CD4-positive, alpha-beta T cell treated with Interleukin-12 subunit alpha and Interleukin-12 subunit beta, for 1 hour (primary cell): Measurements from ENCODE around the gene PLEKHB1.
"Not testable (repeated sequence)": the region's sequence is repeated elsewhere in the genome, so short reads cannot be mapped to it uniquely, and the experiment has no call there.

Source experiments
- DNase-seq: peaks from one replicate; pipeline ENCODE4 v3.0.0-alpha.2; 2020

PLEKHB1 gene

DNA sequence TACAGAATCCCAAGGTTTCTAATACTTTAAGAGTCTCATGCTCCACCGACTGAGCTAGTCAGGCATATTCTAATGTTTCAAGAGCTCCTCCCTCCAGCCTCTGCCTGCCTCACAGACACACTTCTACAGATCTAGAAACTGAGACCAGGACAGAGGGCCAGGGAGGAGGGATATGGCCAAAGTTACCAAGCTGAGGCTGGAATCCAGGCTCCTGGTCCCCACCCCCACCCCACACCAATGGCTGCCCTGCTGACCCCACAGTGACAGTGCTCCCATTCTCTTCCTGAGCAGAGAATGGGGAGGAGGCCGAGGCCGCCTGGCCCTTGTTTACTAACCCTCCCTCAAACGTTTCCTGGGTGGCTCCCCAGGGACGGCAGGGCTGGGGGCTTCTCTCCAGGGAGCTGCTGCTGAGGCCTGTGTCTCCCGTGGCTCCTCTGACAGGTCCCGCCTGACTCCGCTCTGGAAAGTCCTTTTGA lies 2.2 kb downstream of the PLEKHB1 start:
- no peak for DNase-seq

DNA sequence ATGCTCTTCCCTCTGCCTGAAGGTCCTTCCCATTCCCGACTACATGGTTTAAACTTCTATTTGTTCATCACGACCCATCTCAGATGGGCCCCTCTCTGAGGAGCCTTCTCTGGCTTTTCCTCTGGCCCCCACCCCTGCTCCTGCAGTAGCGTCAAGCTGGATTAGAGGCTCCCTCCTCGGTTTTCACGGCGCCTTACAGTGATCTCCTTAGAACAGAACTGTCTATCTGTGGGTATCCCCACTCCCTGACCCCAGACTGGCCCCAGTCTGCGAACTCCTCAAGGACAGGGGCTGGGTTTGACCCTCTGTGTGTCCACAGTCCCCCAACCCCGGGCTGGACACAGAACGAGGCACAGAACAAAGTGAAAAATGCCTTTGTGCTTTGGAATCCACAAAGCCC lies 2.8 kb downstream of the PLEKHB1 start:
- no peak for DNase-seq

DNA sequence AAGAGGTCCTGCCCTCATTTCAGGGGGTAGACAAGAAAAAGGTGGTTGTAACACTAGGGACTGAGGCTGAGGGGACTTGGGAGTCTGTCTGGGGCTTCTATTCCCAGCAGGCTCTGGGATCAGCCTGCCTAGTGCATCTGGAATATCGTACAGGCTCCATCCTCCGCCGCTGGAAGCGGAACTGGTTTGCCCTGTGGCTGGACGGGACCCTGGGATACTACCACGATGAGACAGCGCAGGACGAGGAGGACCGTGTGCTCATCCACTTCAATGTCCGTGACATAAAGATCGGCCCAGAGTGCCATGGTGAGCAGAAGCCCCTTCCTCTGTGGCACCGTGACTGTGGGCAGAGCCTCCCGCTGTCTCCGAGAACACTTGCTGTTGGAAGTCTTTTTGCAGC lies 4.0 kb downstream of the PLEKHB1 start:
- DNase-seq, result no peak

DNA sequence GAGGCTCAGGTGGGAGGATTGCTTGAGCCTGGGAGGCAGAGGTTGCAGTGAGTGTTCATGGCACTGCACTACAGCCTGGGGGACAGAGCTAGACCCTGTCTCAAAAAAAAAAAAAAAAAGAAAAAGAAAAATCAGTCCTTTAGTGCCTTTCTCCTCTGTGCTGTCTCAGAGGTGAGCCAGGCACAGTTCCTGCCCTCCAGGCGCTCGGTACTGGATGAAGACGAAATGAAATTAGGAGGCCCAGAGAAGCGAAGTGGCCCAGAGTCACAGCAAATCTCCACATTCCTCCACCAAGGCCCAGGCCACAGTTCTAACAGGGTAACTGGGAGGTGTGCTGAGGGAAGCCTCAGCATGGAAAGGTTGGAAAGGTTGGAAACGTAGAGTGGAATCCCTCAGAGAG lies 4.9 kb downstream of the PLEKHB1 start:
- DNase-seq, result no peak

DNA sequence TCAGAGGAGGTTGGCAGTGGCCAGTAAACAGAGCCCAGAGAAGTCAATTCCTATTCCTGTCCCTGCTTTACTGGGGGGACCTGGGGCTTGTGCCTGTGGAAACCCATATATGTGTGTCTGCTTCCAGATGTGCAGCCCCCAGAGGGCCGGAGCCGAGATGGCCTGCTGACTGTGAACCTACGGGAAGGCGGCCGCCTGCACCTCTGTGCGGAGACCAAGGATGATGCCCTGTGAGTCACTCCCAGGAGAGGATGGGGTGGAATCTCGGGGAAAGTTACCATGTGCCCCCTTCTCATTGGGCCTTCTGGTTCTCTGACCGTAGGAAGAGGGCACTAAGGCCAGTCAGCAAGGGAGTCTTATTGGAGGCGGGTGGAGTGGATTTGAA lies 5.3 kb downstream of the PLEKHB1 start:
- no peak for DNase-seq

DNA sequence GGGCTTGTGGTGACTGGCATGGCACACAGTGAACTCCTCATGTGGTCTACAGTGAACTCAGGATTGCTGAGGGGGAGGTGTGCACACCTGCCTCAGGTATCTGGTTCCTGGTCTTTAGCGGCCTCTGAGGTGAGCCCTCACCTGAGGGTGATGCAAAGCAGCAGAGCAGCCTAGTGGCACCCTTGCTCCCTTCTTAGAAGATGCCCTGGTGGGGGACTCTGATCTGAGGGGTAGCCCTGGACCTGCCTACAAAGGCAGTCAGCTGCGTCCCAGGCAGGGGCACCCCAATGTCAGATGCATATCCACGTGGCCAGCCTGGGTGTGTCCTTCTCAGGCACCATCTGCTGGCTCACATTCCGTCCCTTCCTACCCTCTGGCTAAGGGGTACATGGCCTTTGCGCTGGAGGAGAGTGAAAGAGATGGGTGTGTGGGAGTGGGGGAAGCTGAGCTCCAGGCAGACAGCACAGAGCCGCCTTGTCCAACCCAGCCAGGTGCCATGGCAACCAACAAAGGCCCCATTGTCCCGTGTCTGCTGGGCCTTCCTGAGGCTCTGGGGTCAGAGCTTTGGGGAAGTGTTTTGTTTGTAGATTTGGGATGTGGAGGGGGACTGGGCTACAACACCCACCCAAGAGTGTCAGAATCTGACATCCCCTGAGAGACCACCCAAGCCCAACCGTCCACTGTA lies 5.8 kb downstream of the PLEKHB1 start:
- no peak for DNase-seq

DNA sequence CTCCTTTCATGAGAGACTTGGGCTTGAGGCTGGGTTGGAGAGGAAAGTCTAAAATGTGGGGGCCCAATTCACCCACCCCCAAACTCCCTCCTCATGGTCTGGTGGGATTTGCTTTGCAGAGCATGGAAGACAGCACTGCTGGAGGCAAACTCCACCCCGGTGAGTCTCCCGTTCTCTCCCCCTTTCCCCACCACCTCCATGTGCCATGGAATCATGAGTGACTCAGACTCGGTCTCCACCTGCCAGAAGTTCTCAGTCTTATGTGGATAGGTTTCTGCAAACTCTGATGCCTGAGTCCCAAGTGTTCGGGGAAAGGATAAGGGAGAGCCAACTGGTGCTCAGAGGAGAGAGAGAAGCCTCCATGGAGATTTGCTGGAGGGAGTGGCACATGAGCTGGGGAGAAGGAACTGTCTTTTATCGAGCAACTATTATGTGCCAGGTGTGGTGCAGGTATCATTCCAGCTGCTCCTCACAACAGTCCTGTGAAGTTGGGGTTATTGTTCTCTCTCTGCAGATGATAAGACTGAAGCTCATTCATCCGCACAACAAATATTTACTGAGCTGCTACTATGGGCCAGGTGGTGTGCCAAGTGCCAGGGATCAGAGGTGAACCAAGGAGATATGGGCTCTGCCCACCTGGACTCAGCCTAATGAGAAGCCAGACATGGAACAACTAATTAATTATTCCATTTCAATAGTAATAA lies 6.6 kb downstream of the PLEKHB1 start:
- no peak for DNase-seq

DNA sequence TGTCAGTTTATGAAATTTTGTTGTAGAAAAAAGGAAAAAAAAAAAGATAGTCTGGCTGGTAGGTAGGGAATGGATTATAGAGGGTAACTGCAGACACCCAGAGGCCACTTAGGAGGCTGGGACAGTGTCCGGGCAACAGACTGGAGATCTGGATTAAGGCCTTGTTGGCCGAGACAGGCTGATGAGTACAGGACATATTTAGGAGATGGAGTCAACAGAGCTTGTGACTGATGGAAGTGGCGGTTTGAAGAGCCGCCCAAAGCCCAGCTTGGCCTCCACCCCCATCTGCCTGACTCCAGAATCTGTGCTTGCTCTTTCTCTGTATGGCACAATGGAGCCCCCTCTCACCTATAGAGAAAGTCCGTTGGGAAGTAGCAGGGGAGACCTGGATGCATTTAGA lies 7.6 kb downstream of the PLEKHB1 start:
- no peak for DNase-seq

DNA sequence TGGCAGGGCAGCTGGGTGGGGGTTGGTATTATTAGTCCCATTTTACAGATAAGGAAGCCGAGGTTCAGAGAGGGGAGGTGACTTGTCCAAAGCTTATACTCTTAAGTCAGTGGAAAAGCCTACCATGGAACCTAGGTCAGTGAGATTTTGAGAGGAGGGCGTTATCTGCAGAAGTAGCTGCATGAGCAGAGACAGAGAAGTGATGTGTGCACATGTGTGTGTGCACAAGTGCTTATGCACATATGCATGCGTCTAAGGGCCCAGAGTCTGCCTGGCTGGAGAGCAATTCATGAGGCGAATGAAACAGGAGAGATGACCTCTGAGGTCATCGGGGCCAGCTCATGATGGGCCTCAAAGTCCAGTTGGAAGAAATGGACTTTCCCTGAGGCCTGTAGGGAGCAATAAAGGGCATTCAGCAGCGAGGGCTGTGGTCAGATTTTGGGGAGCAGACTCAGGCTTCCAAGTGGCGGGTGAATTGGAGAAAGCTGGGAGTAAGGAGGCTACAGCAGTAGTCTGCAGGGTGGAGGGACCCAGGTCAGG lies 8.2 kb downstream of the PLEKHB1 start:
- no peak for DNase-seq

DNA sequence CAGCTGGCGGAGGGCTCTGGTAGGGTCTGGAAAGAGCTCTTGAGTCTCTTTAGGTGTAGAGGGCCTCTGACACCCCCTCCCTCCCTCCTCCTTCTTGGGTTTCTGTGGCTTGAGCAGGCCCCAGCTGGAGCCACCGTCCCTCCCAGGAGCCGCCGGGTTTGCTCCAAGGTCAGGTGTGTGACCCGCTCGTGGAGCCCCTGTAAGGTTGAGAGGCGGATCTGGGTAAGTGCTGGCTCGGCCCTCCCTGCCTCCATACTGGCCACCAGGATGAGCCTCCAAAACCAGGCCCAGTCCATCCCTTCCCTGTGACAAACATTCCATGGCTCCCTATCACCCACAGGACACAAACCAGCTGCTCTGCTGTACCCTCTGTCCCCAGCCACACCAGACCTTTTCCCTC lies 9.3 kb downstream of the PLEKHB1 start:
- DNase-seq, result no peak

DNA sequence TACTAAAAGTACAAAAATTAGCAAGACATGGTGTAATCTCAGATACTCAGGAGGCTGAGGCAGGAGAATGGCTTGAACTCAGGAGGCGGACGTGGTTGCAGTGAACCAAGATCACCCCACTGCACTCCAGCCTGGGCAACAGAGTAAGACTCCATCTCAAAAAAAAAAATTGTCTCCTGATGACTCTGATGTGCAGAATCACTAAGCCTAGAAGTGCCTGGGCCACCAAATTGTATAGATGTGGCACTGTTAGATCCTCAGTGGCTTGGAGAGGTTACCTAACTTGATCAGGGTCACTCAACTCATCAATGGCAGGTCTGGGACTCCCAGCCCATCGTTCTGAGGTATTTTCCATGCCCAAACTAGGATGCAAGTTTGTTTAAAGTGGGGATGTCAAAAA lies 10.6 kb downstream of the PLEKHB1 start:
- no peak for DNase-seq

DNA sequence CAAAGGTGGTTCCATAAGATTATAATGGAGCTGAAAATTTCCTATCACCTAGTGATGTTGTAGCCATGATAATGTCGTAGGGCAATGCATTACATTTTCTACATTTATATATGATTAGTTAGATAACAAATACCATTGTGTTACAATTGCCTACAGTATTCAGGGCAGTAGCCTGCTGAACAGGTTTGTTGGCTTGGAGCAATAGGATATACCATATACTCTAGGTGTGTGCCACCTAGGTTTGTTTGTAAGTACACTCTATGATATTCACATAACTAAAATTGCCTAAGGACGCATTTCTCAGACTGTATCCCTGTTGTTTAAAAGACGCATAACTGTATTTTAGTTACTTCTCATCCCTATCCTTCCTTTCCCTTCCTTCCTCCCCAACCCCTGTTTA lies 13.6 kb downstream of the PLEKHB1 start:
- no peak for DNase-seq

DNA sequence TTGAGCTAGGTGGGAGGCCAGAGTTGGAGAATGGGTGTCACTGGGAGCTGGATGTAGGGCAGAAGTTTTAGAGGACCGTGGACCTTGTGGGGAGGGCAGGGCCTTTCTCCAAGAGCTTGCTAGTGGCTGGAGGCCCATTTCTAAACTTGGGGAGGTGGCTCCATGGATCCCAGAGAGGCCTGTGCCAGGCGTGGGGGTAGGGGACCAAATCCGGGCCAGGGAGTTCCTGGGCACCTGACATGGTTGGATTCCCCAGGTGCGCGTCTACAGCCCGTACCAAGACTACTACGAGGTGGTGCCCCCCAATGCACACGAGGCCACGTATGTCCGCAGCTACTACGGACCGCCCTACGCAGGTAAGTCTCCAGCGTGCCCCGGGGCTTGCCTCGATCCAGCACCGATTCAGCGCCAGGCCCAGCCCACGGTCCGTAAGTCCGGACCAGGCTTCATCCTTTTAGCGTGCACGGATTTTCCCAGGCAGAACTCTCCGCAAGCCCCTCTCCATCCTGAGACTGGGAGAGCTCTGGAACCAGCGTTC lies 14.2 kb downstream of the PLEKHB1 start:
- DNase-seq, result no peak

DNA sequence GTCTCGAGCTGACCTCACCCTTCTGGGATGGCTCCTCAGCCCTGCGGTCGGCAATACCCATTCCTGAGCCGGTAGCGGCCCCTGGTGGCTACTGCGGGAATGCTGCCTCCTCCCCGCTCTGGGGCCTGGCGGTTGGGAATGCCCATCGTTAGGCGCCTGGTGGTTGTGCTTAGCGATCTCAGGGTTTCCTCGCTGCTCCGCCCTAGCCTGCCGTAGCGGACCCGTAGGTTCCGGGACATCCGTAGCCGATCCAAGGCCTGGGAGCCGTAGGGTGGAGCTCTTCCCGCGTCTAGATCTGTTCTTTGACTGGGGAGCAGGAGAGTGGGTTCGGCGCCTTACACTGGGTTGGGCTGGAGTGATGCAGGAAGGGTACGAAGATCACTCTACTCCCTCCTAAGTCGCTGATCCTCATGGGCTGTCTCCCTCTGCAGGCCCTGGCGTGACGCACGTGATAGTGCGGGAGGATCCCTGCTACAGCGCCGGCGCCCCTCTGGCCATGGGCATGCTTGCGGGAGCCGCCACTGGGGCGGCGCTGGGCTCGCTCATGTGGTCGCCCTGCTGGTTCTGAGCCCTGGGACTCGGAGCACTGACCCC lies 14.8 kb downstream of the PLEKHB1 start:
- peak; percentile 86 for DNase-seq

DNA sequence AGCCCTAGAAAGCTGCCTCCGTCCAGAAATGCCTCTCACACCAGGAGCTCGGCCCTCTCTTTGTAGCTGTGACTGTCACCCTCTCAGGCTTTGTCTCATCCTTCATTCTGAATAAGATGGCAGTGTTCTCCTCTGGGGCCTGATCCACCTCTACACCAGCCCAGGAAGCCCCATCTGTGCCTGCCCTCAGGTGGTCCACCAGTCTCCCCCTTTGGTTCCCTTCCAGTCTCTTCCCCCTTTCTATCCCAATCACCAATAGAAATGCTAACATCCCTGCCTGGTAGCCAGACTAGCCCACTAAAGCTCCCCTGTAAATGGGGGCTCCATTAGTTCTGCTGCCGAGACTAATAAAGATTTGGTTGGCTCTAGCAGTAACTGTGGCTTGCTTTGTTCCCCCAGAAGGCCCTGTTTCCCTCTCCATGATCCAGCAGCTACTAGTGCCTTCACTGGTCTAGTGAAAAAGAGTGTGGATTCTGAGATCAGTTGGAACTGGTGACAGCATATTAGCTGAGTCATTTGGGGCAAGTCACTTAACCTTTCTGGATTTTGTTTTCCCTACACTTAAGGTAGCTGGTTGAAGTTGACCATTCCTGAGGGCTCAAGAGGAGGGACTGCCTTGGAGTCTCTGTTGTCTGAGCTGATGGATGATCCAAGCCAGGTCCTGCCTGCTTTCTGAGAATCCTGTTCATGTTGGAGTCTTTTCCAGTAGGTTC lies 16.2 kb downstream of the PLEKHB1 start:
- DNase-seq, result no peak

DNA sequence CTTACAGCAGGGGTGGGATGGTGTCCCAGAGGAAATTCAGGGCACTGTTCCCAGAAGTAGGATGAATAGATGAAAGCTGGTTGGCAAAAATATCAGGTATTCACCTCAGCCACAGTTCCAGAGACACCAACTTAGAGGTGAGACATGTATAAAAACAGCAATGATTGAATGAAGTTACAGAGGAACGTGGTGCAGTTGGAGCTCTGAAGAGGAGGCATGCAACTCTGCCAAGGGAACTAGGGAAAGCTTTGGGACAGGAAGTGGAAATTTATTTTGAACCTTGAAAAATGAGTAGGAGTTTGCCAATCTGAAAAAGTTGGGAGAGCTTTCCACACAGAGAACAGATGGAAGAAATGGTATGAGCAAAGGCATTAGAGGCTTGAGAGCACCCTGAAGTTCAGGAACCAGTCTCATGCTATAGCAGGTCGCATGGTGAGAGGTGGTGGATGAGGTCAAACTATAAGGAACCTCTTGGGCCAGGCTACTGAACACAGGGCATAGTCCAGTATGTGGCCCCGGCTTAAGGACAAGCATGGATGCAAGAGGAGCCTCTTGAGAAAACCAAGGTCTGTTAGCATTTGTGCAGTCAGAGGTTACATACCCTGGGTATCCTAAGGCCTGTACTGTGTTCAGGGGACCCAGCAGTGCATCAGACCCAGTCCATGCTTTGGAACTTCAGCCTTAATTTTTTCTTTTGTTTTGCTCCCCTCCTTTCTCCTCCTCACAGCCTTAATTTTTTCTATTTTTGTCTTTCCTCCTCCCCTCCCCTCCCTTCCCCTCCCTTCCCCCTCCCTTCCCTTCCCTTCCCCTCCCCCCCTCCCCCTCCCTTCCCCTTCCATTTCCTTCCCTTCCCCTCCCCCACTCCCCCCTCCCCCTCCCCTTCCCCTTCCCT lies 17.5 kb downstream of the PLEKHB1 start:
- DNase-seq, result no peak

DNA sequence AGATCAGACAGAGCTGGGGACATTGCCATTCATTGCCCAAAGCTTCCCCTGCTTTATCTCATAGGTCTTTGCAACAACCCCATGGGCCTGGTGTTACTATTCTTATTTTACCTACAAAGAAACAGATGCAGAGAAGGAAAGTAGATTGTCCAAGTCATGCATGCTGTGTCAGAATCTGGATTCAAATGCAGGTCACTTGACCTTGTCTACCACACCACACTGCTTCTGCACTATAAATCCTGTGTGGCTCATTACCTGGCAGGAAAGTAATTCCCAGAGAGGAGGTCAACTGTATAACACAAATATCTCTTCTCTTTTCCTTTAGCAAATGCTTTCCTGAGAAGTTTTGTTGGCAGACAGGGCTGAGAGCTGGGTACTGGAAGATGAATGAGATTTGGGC lies 18.5 kb downstream of the PLEKHB1 start:
- DNase-seq, result no peak

DNA sequence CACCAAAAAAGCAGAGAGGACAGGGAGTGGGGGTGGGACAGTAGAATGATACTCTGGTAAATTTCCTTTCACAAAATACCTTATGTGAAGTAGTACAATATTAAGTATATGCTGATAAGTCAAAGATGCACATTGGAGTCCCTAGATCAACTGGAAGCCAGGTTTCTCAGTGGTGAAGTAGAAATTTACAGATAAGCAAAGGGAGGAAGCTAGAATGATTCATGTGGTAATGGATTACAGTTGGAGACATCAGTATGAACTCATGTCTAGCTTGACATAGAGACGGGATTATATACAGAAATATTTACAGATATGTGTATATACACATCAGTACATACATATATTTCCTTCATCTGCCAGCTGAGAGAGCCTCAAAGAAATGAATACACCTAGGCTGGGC lies 21.5 kb downstream of the PLEKHB1 start:
- DNase-seq, result no peak

DNA sequence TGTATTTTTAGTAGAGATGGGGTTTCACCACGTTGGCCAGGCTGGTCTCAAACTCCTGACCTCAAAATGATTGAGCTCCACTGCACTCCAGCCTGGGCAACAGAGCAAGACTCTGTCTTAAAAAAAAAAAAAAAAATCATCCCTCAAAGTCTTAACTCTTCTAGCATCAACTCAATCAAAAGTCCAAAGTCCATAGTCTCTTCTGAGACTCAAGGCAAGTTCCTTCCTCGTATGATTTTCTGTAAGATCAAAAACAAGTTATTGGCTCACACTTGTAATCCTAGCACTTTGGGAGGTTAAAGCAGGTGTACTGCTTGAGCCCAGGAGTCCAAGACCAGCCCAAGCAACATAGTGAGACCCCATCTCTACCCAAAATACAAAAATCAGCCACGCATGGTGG lies 24.4 kb downstream of the PLEKHB1 start:
- DNase-seq, result no peak

DNA sequence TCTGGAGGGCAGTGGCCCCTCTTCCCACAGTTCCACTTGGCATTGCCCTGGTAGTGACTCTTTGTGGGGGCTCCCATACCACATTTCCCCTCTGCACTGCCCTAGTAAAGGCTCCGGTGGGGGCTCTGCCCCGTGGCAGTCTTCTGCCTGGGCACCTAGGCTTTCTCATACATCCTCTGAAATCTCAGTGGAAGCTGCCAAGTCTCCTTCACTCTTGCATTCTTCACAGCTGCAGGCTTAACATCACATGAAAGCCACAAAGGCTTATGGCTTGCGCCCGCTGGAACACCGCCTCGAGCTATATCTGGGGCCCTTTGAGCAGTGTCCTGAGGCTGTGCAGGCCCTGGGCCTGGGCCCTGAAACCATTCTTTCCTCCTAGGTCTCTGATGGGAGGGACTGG lies 25.3 kb downstream of the PLEKHB1 start:
- DNase-seq, result no peak

DNA sequence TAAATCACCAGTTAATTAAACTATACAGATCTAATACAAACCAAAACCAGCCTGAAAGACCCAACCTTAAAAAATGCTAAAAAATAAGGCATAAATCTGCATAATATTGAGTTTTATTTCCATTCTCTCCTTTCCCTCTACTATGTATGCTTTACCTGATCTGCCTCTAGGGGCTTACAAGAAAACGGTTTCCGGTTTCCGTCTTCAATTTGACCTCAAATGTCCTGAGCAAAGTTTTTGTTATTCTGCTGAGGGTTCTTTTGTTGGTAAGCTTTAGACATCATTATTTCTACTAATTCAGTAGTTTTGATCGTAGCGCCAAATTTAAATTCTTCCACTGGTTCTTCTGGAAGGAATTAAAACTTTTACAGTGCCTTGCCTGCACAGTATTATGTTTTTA lies 30.2 kb downstream of the PLEKHB1 start:
- not testable (repeated sequence) for DNase-seq

DNA sequence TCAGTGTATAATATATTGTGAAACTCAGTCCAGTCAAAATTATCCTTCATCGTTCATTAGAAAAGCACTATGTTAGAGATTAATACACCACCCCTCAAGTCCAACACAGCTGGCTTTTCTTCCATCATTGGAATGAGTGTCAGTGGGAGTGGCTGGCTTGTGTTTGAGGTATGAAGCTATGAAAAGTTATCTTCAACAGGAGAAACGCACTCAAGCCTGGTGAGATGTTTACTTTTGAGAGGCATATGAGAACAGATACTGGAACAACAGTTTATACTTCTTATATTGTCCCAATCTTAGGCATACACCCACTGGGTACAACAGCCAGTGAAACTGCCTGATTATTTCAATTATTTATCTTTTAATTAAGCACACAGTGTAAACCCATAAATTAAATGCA lies 34.3 kb downstream of the PLEKHB1 start:
- no peak for DNase-seq
